GM21576 (cell line): Measurements from ENCODE around the gene TNPO1.
"Not testable (repeated sequence)": the region's sequence is repeated elsewhere in the genome, so short reads cannot be mapped to it uniquely, and the experiment has no call there.

Experiments used
- ATAC-seq: cut with Tn5 transposase; IDR thresholded peaks from one replicate; pipeline ENCODE4 v1.9.1; 2021; ENCODE audit warnings: mild to moderate bottlenecking, moderate library complexity; ENCODE audit not compliant: unreplicated experiment

TNPO1 gene

DNA sequence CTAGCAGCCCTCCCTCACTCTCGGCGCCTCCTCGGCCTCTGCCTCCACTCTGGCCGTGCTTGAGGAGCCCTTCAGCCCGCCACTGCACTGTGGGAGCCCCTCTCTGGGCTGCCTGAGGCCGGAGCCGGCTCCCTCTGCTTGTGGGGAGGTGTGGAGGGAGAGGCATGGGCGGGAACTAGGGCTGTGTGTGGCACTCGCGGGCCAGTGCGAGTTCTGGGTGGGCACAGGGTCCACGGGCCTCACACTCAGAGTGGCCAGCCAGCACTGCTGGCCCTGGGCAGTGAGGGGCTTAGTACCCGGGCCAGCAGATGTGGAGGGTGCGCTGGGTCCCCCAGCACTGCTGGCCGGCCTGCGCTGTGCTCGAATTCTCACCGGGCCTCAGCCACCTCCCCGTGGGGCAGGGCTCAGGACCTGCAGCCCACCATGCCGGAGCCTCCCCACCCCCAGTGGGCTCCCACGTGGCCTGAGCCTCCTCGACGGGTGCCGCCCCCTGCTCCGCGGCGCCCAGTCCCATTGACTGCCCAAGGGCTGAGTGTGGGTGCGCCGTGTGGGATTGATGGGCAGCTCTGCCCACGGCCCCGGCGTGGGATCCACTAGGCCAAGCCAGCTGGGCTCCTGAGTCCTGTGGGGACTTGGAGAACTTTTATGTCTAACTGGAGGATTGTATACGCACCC is 109.0 kb downstream of the TNPO1 start:
- ATAC-seq = no peak

DNA sequence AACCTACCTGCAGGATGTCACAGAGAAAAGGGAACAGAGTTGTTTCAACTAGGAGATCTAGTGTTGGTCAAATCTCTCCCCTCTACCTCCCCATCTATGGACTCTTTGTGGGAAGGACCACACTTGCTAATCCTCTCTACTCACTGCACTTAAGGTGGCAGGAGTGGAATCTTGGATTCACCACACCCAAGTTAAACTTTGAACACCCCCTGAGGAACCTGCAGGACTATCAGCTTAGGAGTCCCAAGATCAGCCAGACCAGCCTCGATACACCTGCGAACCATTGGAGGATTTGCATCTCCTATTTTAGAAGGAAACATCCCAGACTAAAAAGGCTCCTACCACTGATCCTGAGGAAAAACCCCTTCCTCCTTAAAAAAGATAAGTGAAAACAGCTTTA is 116.2 kb downstream of the TNPO1 start:
- not testable (repeated sequence) for ATAC-seq

DNA sequence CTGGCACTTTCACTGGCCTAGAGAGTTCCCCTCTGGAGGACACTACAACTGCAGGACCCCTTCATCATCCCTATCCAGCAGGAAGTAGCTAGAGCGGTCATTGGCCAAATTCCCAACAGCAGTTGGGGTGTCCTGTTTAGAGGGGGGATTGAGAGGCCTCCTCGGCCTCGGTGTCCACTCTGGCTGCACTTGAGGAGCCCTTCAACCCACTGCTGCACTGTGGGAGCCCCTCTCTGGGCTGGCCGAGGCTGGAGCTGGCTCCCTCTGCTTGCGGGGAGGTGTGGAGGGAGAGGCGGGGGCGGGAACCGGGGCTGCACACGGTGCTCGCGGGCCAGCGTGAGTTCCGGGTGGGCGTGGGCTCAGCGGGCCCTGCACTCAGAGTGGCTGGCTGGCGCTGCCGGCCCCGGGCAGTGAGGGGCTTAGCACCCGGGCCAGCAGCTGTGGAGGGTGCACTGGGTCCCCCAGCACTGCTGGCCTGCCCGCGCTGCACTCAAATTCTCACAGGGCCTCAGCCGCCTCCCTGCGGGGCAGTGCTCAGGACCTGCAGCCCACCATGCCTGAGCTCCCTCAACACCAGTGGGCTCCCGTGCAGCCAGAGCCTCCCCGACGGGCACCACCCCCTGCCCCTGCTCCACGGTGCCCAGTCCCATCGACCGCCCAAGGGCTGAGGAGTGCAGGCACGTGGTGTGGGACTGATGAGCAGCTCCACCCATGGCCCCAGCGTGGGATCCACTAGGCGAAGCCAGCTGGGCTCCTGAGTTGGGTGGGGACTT is 118.7 kb downstream of the TNPO1 start:
- ATAC-seq = not testable (repeated sequence)

DNA sequence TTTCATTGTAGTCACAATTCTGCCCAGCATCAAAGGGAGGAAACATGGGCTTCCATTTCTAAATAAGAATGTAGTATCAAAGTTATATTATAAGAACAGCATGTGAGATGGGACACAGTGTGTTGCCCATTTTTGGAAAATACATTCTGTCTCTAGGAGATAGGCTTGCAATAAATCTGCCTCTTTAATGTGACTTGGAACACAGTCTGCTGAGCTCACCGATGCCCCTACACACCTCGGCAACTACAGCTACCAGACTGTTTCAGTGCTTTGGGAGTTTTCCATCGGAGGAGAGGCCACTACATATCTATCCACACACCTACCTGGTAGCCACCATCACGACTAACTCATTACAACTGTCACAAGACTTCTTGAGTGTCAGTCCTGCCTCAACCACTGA is 120.4 kb downstream of the TNPO1 start:
- ATAC-seq = no peak

DNA sequence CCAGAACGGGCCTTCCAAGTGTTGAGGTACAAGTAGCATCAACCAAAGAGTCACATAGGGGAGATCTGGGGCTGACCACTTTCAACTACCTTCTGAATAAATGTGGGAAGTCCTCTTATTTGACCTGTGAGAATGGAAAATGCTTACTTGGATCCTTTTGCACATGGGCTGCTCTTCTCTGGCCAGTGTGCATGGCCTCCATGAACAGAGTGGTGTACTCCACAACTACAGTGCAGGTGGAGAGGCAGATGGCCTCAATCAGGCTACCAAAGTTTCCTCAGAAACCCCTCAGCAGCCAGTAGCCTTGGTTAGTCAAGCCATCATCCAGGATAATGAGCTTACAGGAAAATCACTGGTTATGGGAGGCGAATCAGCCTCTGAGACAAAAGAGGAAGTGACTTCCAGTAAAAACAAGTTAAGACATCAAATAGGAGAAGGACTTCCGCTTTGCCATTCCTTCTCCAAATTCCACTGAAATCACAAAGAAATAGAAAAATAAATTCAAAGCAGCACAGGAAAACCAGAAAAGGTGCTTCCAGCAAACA is 121.1 kb downstream of the TNPO1 start:
- ATAC-seq = no peak

DNA sequence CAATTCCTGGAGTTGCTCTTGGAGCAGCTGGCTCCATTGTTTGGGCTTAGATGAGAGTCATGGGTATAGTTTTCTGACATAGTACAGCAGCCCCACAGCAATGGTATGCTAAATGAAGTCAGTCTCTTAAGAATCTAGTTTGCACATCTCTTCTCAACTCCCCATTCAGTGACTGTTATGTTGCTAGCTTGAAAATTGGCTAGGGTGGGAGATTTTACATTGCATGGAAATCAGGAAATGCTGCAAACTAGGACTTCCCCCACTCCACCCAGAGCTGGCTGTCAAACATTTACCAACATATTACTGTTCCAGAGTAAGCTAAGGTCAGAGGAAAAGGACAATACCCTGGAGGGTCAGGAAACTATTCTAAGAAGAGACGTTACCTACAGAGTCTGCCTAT is 121.7 kb downstream of the TNPO1 start:
- no peak for ATAC-seq

DNA sequence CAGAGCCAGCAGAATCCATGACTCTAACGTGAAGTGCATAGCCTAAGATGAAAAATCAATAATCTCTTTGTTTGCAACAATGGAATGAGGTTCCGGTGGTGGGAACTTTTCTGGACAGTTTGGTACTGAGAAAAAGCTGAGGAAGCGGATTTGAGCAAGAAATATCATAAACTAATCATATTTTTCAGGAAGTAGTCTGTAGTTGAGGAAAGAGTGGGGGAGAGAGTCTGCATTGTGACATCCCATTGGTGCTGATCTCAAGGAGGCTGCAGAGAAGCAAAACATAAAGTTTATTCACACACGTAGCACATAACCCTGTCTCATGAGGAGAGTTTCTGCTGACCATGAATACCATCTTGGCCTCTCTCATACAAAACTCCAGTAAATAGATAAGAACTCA is 123.6 kb downstream of the TNPO1 start:
- no peak for ATAC-seq

DNA sequence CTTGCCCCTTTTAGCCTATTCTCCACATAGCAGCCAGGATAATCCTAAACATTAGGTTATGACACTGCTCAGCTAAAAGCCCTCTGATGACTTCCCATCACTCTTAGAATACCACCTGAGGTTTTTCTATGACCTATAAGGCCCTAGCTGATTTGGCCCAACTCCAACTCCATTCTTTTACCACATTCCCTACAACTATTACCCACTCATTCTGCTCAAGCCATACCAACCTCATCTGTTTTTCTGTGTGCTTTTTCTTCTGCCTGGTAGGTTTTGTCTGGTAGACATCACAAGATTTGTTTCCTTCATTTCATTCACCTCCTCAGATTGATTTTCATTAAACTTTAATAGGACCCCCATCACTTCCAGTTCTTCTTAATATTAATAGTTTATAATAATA is 126.8 kb downstream of the TNPO1 start:
- ATAC-seq = no peak

DNA sequence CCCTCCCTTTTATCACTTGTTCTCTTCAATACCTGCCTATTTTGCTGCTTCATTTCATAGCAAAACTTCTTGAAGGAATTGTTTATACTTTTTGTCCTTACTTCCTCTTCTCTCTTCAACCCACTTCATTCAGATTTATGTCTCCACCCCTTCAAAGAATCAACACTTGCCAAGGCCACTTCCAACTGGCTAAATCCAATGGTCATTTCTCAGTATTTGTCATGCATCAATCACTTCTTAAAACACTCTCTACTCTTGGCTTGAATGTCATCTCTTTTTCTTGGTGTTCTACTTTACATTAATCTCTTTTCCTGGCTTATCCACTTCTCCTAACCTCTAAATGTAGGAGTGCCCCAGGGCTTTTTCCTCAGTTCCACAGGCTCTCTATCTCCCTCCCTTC is 131.0 kb downstream of the TNPO1 start:
- no peak for ATAC-seq

DNA sequence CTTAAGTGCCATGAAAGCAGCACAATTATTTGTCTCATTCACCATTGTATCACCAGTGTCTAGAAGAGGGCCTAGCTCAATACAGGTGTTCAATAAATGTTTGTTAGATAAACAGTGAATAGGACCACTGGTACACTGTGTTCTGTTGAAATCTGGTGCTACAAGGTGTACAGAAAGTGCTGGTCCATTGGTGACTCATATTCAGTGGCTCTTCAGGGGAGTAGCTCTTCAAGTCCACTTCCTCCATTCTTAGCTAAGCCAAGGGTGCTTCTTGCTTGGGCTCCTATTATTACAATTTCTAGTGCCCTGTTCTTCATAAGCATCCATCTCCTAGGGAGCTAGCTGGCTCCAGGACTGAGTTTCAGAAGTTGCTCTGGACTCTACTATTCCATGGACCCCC is 133.0 kb downstream of the TNPO1 start:
- no peak for ATAC-seq

DNA sequence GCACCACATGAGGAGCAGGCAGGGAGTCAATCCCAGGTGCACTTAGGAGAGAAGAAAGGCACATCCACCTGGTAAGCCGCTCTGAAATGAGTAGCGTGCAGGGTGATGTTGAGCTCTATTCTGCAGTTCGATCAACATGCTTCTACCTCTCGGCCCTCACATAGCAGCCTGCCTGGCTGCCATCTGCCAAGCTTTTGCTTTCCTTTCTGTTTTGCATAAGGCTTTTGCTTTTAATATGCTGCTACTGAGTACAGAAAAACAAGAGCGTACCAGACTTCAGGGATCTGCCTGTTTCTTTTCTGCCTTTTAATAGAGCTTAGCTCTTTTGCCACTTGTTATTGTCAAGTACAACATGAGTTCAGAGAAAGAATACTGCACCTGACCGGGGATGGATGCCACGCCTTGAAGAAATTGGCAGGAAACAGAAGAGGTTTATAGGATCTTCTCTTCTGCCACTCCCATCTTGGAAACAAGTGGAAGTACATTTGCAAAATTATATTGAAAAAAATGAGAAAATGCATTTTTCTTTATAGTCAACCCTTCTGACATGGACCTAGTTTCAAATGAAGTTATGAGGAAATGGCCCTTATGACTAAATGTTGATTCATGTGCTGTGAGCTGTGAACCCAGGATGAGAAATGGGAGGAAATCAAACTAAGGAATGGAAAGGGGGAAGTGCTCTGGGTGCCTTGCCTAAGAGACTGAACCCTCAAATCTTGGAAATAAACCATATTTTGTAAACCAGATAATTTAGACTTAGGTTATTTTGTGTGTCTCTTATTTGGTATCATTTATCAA is 135.4 kb downstream of the TNPO1 start:
- no peak for ATAC-seq

DNA sequence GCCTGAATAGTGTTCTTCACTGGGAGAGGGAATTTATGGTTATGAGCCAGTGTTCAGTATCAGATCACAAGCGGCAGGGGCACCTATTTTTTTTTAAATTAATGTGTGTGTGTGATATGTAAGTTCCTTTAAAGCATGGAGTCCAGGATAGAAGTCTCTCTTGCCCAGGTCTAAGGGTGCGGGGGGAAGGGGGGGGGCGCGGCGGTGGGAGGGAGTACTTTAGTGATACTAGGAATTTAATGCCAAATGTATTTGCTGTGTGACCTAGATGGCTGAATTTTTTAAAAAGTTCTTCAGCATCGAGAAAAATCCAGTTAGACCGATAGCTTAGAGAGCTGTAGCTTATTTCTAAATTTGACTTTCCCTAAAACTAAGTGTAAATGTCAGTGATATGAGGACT is 137.9 kb downstream of the TNPO1 start:
- no peak for ATAC-seq

DNA sequence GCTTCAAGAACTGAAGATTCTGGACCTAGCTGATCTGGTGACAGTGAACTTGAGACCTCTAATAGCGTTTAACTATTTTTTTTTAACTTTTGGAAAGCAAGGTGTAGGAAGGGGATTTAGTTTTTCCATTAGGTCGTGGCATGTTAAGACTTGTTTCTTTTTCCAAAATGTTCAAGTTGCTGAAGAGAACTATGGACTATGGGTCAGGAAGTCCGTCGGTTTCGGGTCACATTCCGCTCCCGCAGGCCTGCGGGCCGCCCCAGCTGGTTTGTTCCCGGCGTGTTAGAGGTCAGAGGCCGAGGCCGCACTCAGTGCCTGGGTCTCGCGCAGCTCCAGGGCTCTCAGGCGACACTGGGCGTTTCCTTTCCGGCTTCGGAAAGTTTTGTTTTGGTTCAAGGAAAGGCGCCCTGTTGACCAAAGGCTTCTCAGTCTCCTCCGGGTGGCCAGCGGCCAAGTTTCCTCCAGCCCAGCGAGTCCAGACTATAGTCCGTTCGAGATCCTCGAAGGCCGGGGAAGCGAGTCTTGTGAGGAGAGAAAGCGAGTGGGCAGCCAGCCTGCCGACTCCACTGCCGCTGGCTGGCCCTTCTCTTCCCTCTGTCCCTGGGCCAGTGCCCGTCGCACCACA is 138.8 kb downstream of the TNPO1 start:
- ATAC-seq = peak; percentile 32

DNA sequence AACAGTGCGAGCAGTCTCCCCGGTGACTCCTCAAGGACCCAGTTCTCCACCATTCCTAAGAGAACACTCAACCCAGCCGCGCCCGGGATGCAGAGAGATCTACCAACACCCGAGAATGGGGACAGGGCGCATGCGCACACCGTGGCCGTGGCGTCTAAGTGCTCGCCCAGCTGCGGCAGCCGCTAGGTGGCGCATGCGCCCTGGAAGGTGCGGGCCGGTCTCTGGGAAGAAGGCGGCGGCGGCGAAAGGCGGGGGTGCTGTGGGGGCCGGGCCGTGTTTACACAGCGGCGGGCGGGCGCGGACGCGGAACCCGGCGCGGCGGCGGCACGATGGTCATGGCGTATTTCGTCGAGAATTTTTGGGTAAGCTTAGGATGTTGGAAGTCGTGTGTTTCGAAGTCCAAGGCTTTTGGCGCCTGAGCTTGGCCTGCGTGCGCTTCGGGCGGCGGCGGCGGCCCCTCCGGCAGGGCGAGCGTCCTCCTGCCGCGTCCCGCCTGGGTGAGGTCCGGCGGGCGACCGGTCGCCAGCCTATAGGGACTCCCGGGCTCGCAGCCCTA is 139.4 kb downstream of the TNPO1 start, which contains the start of gene FCHO2:
FCHO2 (plus strand) TSS at position 274 of the 556 bp plus-strand sequence; CDS start at position 330, 56 bp downstream.
- ATAC-seq = peak; percentile 94

DNA sequence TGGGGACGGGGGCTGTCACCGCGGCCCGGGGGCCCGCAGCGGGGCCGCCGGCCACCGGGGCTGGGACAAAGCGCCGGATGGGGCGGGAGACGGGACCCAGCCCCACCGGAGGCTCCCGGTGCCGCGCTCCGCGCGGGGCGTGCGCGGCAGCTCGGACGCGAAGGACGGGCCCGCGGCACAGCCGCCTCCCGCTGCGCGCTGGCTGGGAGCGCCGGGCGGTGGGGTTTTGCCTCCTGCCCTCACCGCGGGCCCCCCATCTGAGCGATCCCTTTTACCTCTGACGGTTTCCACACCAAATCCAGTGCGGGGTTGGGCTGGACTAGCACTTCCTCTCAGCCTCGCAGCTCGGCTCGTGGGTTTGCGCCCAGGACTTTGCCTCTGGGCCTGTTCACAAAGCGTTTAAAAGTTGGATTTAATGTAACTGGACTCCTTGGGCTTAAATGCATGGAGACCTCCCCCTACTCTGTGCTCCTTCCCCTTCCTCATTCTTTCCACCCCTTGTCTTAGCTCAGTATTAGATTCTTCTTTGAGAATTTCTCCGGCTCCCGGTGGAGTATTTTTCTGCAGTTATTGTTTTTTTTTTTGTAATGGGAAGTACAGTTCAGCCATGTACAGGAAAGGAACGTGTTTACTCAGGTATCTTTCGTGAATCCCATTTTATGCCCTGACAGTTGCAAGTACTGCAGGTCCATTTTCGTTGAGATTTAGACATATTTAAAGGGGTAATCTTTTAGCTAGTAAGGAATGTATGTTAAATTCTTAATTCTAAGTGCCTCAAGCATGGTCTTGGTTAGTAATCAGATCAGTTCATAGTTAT is 140.1 kb downstream of the TNPO1 start:
- ATAC-seq = peak; percentile 36

DNA sequence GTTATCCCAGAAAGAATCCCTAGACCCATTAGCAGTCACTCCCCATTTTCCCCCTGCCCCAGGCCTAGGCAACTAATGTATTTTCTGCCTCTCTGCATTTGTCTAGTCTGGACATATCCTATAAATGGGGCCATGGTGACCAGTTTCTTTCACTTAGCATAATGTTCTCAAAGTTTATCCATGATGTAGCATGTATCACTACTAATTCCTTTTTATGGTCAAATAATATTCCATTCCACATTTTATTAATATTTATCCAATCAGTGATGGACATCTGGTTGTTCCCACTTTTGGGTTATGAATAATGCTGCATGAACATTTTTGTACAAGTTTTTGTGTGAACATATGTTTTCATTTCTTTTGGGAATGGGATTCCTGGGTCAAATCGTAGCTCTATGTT is 140.9 kb downstream of the TNPO1 start:
- ATAC-seq = no peak

DNA sequence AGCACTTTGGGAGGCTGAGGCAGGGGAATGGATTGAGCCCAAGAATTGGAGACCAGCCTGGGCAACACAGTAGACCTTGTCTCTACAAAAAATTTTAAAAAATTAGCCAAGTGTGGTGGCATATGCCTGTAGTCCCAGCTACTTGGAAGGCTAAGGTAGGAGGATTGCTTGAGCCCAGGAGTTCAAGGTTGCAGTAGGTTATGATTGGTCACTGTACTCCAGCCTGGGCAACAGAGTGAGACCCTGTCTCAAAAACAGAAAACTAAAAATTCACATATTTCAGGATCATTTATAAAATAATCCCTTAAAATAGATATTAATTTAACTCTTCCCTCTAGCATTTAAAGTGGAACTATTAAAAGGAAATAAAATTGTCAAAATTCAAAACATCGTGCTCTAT is 142.8 kb downstream of the TNPO1 start:
- no peak for ATAC-seq
